ENCODE measurements around the gene RALY.

Gene RALY

DNA sequence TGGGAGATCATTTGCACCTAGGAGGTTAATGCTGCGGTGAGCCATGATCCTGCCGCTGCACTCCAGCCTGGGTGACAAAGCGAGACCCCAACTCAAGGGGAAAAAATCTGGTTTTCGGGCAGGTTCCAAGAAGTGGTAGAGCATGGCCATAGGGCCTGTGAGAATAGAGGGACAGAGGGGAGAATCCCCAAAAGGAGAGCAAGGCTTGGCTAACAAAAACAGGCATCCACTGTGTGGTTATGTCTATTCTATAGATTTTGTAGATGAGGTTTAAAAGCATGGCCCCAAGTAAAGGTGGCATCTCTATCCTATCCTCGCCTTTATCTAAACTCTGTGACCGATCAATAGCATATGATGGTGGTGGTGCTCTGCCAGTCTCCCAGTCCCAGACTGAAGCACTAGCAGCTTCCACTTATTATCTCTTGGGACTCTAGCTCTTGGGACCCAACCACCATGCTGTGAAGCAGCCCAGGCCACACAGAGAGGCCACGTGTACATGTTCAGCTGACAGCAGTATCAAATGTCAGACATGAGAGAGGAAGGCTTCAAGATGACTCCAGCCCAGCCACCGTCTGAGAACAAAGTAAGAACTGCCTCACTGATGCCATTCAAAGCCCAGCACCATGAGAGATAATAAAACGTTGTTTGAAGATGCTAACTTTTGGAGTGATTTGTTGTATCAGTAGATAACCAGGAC, 90.7 kb downstream of the RALY start:
- DNase-seq, result no peak

DNA sequence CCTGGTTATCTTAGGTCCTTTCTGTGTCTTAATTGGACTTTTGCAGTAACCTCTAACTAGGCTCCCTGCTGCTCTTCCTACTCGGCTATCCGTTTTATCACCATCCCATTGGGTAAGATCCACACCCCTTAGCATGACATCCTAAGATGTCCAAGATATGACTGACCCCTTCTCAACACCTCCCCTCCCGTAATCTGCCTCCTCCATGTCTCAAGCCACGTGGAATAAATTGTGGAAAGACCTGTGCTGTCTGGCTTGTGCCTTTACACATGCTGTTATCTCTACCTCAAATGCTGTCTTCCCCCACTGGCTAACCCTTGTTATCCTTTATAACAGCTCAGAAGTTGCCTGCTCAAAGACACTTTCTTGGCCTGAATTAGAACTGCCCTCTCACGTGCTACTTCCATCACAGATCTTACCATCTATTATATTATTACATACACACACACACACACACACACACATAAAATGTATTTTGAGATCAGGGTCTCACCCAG, 91.9 kb downstream of the RALY start:
- DNase-seq, result no peak

DNA sequence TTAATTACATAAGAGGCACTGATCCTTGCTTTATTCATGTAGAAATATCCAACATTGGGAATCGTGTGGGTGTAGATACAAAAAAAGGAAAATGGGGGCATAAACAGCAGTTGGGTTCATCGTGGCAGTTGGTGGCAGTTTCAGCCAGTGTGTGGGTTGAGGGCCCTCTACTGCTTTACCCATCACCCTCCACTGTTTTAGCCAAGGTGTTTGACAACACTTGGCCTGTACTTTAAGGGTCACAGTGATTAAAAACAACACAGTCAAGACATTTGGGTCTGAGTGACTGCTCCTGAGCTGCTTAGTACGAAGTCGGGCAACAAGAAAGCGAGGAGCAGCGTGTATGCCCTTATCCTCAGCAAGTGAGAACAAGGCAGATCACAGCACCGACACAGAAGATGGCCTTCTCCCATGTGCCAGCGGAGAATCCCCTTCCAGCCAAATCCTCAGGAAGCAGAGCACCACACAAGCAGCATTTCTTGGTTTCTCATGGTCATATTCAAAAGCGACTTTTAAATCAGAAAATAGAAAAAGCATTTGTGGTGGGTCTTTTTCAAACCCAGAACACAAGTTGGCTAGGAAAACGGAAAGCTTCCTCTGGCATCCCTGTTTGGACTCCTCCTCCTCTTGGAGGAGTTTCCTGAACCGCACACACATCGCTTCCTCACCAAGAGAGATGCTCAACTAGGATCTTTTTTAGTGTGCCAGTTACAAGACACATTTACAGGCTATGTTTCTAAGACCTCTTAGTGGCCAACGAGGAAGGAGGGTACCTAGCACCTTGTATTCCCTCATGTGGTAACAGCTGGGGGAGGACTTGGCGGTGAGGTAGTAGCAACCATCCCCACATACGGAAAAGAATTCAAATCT, 94.8 kb downstream of the RALY start:
- no peak for DNase-seq

DNA sequence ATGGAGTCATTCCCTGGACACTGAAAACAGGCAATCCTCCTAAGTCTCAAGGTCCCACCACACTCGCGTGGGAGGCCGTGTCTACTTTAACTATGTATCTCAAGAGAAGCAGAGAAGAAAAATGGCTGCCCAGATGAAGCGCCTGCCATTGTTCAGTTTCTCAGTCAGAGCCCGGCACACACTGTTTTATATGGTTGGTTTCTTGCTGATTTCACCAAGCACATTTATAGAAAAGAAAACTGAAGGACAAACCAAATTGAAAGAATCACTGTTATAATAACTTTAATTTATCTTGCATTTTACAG, 95.4 kb downstream of the RALY start:
- DNase-seq, result no peak

DNA sequence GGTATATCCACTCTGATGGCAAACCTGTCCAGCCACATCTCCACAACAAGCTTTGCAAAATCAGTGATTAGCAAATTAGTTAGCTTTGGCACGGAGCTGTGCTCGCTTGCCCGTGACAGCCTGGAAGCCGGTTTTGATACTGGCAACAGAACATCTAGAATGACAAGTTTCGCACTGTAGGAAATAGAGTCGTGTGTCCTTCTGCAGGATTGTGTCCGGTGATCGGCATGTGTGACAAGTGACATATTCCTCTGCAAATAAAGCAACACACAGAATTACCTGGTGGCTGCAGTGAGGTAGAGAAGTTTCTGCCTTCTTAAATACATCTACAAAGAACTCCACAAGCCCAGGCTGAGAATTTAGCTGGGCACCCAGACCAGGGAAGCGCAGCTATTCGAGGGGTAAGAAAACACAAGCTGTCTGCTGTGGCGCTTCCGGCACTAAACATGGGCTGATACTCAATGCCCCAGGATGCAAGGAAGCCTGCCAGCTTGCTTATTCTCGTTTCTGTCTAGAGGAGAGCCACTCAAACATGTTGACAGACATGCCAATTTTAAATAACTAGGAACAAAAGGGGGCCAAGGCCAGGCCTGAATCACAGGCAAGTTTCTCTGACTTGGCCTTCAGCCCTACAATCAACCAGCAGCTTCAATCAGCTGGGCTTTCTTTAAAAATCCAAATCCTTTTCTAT, 96.1 kb downstream of the RALY start:
- DNase-seq, result no peak

DNA sequence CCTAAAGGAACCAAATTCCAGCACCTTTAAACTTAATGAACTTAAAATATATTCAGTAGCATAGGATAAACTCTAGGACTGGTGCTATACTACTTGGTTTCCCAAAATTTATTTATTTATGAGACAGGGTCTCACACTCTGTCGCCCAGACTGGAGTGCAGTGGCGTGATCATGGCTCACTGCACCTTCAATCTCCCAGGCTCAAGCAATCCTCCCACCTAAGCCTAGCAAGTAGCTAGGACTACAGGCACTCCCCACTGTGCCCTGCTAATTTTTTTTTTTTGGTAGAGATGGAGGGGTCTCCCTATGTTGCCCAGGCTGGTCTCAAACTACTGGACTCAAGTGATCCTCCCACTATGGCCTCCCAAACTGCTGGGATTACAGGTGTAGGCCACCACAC, 96.9 kb downstream of the RALY start:
- no peak for DNase-seq

DNA sequence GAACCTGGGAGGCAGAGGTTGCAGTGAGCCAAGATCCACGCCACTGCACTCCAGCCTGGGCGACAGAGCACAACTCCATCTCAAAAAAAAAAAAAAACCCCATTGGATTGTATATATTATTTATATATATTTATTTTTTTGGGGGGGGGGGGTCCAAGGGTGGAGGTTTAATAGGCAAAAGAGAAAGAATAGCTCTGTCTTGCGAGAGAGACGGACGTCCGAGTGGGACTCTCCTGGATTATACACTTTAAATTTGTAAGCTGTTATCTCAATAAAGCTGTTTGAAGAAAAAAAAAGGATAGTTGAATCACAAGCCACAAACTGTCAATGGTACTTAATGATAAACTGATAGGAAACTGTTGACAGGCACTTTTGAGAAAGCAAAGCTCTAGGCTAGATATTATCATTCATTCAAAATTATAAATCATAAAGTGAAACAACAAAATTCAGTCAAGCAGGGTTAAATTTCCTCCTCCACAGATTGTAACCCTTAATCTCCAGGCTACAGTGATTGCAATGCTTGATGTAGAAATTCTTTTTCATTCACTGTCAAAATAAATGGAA, 98.0 kb downstream of the RALY start:
- no peak for DNase-seq

DNA sequence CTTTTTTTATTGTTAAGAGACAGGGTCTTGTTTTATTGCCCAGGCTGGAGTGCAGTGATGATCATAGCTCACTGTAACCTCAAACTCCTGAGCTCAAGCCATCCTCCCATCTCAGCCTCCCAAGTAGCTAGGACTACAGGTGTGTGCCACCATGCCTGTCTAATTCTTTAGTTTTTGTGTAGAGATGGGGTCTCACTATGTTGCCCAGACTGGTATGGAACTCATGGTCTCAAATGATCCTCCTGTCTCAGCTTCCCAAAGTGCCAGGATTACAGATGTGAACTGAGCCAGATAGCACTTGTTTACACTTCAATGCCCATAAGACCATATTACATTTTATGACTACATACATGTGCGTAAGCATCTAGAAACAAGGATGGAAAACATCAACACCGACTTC, 100.2 kb downstream of the RALY start:
- no peak for DNase-seq

DNA sequence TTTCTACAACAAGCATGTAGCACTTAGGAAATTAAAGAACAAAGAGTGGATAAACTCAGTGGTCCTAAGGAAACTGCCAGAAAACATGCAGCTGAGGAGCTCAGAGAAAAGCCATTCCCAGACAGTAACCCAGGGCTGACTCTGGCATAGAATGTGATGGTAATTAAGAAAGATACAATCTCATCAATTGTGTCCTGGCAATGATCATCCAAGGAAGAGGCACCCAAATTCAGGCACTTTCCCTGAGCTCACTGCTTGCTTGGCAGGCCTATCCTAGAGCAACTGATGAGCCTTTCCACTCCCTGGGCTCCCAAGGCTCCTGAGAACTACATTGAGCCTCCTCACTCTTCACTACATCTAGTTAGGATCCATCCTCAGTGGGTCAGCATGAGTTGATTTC, 102.1 kb downstream of the RALY start:
- DNase-seq, result no peak

DNA sequence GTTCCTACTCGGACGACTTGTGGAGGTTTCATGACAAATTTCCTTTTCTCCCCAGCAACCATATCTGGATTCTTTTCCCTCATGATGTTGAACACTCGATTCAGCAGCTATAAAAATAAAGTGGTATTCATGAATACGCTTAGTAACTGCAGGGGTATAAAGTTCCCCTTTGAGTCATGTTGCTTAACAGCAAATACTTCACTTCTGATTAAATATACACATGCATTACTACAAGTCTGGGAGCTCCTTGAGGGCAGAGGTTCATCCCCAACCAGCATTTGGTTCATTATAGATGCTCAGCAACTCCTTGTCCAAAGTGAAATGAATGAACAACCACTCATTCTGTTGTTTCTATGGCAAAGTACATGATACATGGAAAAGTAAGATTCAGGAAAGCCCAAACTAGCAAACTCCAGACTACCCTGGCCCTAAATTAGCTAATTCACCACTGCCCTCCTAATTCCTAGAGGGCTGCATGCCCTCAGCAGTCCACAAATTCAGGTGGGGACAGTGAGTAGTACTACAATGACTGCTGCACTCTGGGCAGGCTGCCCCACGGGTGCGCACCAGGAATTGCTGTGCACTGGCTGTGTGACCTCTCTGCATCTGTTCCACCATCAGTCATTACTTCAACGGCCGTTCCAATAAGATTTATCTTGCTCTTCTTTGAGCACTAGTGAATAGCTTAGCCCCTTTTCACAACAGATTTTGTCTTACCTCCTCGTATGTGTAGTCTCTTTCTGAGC, 103.2 kb downstream of the RALY start:
- DNase-seq, result no peak

DNA sequence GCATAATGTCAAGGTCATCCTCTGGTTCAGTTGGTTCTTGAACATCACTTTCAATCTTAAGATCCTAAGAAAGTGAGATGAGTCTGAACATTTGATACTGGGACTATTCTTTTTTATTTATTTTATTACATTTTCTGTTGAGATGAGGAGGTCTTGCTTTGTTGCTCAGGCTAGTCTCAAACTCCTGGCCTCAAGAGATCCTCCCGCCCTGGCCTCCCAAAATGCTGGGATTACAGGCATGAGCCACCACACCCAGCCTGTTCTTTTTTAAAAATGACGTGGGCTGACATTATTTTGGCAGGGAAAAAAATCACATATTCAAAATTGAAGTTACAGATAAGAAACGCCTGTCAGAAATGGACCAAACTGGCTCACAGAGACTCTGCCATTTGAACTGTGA, 104.9 kb downstream of the RALY start:
- DNase-seq, result no peak

DNA sequence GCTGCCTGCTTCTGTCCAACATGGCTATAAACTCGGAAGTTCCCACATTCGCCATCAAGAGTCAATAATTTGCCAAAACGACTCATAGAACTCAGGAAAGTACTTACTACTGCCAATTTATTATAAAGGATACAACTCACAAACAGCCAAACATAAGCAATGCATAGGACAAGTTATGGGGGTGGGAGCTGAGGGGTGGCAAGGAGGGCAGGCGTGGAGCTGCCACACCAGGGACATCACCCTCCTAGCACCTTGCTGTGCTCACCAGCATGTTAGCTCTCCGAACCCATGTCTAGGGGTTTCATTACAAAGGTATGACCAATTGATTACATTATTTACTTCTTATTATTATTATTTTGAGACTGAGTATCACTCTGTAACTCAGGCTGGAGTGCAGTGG, 106.0 kb downstream of the RALY start:
- DNase-seq, result no peak

DNA sequence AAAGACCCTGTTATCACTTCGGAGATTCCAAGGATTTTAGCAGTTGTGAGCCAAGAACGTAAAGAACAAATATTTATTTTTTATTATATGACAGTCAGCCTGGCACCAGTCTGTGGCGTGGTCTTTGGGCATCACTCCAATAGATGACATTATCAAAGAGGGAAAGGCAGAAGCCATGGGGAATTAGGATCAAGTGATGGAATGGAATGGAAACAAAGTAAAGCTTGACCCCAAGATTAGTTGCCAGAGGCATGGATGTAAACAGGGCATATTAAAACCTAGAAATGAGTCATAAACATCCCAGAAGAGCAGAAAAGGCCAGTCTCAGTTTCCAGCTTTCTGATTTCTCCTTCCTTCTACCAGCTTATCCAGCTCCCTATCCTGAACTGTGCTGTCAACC, 106.9 kb downstream of the RALY start:
- no peak for DNase-seq

DNA sequence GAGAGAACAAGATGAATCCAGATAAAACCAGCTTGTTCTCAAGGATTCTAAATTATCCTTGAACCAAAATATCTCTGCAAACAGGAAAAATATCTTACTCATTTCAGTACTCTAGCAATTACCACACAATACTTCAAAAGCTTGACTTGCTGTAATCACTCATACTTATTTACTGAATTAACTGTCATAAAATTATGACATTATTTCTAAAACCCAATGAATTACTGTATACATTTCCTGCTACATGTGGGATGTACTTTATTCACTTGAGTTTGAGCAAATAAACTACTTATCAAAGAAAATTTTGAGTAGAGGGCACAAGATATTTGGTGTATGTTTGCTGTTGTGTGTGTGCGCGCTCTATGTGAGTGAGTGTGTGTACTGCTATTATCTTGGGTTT, 108.6 kb downstream of the RALY start:
- DNase-seq, result no peak

DNA sequence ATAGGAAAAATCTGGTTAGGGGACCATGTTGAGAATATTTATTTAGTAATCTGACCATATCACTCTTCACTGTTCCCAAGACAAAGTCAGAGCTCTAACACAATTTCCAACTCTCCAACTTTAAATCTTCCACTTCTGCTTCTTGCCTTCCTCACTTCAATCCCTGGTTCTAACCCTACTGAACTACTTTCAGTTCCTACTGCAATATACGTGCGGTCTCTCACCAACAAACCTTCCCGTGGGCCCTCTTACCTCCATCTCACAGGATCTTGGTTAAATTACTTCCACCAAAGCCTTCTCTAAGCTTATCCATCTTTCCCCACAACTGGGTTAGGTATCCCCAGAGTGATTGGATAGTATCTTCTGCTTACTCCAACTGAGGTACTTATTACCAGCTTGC, 110.3 kb downstream of the RALY start:
- no peak for DNase-seq

DNA sequence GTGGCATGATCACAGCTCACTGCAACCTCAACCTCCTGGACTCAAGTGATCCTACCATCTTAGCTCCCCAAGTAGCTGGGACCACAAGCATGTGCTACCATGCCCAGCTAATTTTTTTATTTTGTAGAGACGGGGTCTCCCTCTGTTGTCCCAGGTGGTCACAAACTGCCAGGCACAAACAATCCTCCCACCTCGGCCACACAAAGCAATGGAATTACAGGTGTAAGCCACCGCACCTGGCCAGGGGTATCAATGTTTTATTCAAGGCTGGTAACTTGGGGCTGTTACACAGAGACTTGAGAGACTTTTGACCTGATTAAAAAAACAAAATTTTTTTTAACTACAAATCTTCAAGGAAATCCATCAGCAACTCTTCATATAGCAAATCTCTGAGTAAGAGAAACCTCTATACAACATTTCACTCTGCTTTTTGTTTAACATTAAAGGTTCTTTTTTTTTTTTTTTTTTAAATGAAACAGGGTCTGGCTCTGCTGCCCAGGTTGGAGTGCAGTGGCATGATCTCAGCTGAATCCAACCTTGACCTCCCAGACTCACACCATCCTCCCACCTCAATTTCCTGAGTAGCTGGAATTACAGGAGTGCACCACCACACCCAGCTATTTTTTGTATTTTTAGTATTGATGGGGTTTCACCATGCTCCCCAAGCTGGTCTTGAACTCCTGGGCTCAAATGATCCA, 112.4 kb downstream of the RALY start:
- DNase-seq, result no peak

DNA sequence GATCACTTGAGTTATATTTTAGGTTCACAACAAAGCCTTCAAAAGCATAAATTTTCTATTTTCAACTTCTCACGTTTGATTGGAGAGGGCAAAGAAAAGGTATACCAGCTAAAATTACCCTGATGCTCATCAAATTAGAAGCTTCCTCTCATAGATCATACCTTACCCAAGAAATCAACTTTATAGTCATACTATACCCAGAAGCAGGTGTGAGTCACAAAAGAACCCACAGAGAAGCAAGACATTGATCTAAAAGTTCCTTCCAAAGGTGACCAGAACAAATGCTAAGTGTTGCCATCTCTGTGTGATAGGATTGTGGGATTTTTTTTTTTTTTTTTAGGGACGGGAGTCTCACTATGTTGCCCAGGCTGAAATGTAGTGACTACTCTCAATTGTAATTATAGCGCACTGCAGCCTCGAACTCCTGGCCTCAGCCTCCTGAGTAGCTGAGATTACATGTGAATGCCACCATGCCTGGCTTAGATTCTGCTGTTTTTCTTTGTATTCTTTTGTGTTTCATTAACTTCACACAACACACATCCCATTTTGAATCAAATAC, 115.0 kb downstream of the RALY start:
- no peak for DNase-seq

DNA sequence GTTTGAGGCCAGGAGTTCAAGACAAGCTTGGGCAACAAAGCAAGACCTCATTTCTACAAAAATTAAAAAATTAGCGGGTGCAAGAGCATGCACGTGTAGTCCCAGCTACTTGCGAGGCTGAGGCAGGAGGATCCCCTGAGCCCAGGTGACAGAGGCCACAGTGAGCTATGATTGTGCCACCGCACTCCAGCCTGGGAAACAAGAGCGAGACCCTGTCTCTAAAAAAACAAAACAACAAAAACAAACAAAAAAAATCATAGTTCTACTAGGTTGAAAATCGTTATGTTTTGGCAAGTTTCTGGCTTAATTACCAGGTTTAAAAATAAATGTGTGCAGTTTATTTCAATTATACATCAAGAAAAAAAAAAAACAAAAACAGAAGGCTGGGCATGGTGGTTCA, 115.7 kb downstream of the RALY start:
- DNase-seq, result no peak

DNA sequence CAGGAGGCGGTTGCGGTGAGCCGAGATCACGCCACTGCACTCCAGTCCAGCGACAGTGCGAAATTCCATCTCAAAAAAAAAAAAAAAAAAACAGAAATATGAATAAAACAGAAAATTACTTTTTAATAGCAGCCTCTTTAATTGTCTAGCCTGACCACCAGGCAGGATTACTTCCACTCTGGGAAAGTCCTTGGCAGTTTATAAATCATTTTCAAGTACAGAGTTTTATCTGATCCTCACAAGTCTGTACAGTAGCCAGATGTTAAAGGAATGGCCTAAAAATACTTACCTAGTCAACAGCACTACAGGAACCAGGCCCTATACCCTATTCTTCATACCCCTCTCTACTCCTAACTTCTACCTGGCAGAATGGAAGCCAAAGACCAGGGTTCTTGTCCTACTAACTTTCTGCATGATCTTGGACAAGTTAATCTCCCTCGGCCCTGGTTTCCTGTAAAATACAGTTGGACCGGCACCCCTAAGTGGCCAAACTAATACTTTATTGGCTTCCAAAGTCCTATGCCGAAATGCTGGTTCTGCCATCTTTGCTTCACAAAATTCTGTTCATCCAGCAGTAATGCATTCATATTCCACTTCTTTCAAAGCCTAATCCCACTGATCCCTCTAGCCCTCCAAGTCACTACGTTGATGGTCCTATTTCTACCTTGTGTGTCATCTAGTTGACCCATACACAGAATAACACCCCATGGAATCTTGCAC, 116.5 kb downstream of the RALY start:
- no peak for DNase-seq

DNA sequence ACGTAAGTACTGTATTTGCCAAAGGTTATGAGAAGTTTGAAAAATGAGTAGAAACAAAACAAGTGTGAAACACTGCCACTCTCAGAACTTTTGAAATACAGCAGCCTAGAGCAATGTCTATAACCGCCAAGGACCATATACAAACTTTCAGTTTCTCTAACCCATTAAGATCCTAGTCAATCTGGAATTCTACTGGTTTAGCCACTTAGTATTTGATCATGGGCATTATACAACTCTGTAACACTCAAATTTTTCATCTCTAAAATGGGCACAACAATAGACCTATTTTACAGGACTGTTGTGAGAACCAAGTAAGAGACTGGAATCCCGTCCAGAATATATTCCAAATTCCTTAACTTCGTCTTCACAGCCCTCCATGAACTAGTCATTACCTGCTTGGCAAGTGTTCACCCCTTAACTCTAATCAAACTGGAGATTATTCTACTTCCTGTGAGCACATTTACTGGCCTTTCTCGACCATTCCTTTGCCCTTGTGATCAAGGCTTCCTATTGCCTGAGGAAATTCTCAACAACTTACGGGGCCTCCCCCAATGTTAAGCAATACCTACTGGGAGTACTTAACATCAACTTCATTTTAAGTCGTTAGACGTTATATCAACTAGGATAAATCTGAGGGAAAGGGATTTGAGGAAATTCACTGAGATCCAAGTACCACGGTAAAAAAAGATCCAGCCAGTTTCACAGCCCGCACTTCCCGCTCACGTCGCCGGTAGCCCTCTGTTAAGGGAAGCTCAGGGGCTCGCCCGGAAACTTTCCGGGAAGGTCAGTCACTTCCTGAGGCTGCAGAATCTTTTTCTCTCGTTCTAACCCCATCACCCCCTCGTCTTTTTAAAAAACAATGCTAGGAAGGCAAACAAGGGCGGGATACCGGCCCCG, 117.3 kb downstream of the RALY start:
- peak; percentile 23 for DNase-seq

Measured in kidney glomerular epithelial cell (primary cell).